ENCODE results near the gene HLA-A.
A peak's percentile ranks its signal among the peaks of the same experiment; 100 is the strongest.

Gene HLA-A

DNA sequence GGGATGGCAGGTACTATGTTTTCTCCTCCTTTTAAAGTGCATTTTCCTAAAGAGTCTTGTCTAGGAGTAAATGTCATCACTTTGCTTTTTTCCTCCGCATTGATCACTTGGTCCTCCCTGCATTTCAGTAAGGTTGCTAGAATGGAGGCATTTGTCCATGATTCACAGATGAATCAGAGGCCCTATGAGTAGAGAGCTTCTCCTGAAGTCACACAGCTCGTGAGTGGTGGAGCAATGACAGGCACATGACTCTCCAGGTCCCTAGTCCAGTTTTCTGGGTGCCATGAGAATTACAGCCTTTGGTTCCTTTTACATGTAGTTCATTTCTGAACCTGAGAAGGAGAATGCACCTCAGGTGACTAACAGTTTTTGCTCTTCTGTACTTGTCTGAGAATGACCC is 50.5 kb downstream of the HLA-A start:
- DNase-seq: peak; percentile 10

DNA sequence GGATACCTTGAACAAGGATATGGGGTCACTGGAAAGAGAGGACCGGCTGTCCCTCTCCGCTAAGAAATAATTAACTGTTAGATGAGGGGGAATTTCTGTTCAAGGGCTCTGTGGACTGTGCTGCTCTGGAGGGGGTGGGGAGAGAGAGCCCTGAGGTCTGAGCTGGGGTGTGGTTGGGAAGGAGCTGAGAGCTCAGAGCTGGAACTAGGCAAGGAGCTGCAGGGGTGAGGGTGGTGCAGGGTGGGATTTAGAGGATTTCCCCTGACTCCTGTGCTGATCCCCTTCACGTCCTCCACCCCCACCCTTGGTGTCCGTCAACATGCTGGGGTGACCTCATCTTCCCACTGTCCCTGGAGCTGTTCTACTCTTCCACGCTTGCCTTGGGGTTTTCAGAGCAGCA is 52.5 kb downstream of the HLA-A start:
- DNase-seq: no peak

DNA sequence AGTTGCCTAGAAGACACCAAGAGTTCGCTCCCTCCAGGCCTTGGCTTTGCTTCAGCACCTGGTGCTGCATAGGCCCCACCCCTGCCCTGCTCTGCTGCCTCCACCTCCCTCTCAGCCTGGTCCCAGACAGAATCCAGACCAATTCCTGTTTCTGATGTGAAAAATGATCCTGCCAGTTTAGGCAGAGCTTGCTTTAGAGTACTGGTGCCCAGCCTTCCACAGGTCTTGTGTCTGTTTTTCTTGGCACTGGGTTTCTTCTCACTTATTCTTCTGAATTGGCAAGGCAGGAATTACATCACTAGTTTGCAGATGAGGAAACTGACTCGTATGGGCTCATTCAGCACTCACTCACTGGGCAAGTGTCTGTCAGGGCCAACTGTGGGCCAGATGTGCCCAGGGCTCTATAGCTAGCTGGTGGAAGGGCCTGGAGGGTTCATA is 53.0 kb downstream of the HLA-A start:
- no peak for DNase-seq

Measured in fibroblast of skin of right quadriceps (primary cell).